ENCODE data around the gene IKZF2.
"Not testable (repeated sequence)": the region's sequence is repeated elsewhere in the genome, so short reads cannot be mapped to it uniquely, and the experiment has no call there.

DNA sequence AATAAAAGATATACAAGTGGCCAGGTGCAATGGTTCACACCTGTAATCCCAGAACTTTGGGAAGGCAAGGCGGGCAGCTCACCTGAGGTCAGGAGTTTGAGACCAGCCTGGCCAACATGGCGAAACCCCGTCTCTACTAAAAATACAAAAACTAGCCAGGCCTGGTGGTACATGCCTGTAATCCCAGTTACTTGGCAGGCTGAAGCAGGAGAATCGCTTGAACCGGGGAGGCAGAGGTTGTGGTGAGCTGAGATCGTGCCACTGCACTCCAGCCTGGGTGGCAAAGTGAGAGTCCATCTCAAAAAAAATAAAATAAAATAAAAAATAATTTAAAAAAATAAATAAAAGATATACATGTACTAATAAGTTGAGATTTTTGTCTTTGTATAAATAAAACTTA, 130.5 kb downstream of the IKZF2 start:
- TF ChIP-seq, protein P1, sequence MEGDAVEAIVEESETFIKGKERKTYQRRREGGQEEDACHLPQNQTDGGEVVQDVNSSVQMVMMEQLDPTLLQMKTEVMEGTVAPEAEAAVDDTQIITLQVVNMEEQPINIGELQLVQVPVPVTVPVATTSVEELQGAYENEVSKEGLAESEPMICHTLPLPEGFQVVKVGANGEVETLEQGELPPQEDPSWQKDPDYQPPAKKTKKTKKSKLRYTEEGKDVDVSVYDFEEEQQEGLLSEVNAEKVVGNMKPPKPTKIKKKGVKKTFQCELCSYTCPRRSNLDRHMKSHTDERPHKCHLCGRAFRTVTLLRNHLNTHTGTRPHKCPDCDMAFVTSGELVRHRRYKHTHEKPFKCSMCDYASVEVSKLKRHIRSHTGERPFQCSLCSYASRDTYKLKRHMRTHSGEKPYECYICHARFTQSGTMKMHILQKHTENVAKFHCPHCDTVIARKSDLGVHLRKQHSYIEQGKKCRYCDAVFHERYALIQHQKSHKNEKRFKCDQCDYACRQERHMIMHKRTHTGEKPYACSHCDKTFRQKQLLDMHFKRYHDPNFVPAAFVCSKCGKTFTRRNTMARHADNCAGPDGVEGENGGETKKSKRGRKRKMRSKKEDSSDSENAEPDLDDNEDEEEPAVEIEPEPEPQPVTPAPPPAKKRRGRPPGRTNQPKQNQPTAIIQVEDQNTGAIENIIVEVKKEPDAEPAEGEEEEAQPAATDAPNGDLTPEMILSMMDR (conservative IDR thresholded peaks at IDR 0.05; ENCODE audit: low read depth in 2 of 2) = not testable (repeated sequence)
- not testable (repeated sequence) for TF ChIP-seq EZH2 (IDR thresholded peaks at IDR 0.05; ENCODE audit: low read depth, unreplicated experiment); CREB1 (CRISPR knock-in tag; IDR thresholded peaks at IDR 0.05; ENCODE audit: low read depth); POLR2AphosphoS5 (IDR thresholded peaks at IDR 0.05; ENCODE audit: low read depth); EZH2phosphoT487 (IDR thresholded peaks at IDR 0.05; ENCODE audit: unreplicated experiment); ZNF114 (CRISPR knock-in tag; IDR thresholded peaks at IDR 0.05)
